A549 treated with Hydrocortisone at 1 μM for 4 hours (cell line): ENCODE results near the gene CASKIN1. TPM values are rescaled to one million over a fixed set of nuclear protein-coding genes. Genes with fewer than 3 reads are reported as not detected.

Source experiments
- total RNA-seq: library from RNA; stranded (reverse); fragments of 200-300 nt; extraction: Qiagen RNA extraction; gene quantifications from 5 replicates; pipeline ENCODE4 v1.2.3, GENCODE V29; 2022

CASKIN1 gene, protein sequence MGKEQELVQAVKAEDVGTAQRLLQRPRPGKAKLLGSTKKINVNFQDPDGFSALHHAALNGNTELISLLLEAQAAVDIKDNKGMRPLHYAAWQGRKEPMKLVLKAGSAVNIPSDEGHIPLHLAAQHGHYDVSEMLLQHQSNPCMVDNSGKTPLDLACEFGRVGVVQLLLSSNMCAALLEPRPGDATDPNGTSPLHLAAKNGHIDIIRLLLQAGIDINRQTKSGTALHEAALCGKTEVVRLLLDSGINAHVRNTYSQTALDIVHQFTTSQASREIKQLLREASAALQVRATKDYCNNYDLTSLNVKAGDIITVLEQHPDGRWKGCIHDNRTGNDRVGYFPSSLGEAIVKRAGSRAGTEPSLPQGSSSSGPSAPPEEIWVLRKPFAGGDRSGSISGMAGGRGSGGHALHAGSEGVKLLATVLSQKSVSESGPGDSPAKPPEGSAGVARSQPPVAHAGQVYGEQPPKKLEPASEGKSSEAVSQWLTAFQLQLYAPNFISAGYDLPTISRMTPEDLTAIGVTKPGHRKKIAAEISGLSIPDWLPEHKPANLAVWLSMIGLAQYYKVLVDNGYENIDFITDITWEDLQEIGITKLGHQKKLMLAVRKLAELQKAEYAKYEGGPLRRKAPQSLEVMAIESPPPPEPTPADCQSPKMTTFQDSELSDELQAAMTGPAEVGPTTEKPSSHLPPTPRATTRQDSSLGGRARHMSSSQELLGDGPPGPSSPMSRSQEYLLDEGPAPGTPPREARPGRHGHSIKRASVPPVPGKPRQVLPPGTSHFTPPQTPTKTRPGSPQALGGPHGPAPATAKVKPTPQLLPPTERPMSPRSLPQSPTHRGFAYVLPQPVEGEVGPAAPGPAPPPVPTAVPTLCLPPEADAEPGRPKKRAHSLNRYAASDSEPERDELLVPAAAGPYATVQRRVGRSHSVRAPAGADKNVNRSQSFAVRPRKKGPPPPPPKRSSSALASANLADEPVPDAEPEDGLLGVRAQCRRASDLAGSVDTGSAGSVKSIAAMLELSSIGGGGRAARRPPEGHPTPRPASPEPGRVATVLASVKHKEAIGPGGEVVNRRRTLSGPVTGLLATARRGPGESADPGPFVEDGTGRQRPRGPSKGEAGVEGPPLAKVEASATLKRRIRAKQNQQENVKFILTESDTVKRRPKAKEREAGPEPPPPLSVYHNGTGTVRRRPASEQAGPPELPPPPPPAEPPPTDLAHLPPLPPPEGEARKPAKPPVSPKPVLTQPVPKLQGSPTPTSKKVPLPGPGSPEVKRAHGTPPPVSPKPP (N-terminal part only)
- total RNA-seq: 0.36 to 1.3 TPM (median 0.64 TPM) in 5 replicates

GRCh38 chr16:2196162-2196980 is at the start of gene CASKIN1:
CASKIN1 (minus strand) TSS chr16:2196605; CDS start chr16:2196432, 173 bp downstream.

GRCh38 chr16:2236337-2237101 is 40.1 kb upstream of the CASKIN1 start, which contains the start of gene DNASE1L2:
DNASE1L2 (plus strand) TSS chr16:2236444; CDS start chr16:2236817, 373 bp downstream.

DNA sequence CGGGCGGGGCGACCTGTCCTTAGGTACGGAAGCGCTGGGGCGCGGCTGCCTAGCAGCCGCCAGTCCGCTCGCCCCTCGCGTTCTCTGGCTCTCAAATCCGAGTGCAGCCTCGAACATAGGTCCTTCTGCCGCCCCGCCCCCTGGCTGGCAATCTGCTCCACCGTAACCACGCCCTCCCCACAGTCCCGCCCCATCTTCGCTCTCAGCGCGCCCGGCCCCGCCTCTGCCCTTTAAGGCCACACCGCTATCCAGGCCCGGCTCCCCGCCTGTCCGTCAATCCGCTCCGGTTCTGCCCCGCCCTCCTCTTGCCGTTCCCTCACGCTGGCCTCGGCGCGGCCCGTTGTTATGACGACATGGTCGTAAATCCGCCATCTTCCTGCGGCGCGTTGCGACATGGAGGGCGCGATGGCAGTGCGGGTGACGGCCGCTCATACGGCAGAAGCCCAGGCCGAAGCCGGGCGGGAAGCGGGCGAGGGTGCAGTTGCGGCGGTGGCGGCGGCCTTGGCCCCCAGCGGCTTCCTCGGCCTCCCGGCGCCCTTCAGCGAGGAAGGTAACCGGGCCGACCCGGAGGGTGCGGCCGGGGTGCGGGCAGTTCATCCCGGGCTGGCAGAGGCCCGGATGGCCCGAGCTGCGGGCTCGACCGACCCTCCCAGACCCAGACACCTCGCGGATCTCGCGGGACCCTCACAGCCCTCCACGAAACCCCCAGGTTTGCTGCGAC is 27.0 kb upstream of the CASKIN1 start, which contains the start of gene E4F1:
Gene E4F1, plus strand, starts transcription at position 371 of the 721 bp plus-strand sequence. Its CDS starts 23 bp downstream, at position 394.

DNA sequence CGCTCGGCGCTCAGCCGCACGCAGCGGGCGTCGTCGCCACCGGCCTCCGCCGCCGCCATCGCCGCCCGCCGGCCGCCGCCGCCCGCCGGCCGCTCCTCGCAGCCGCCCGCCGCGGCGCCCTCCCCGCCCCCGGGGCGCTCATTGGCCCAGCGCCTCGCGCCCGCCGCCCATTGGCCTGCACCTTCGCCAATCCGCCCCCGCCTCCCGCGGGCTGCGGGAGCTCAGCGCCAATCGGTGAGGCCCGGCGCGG is 18.2 kb upstream of the CASKIN1 start, which contains the start of gene PGP:
Gene PGP, minus strand, starts transcription at position 122 of the 250 bp plus-strand sequence. Its CDS starts 63 bp downstream, at position 59.

GRCh38 chr16:2210386-2211365 is 14.3 kb upstream of the CASKIN1 start, which contains the start of gene BRICD5:
BRICD5 (minus strand) TSS chr16:2210863; CDS start chr16:2210833, 30 bp downstream.

GRCh38 chr16:2205104-2205966 is 8.9 kb upstream of the CASKIN1 start, which contains the start of gene MLST8:
MLST8 (plus strand) TSS chr16:2205454; CDS start chr16:2206086, 632 bp downstream.

GRCh38 chr16:2155091-2155950 is 41.1 kb downstream of the CASKIN1 start, which contains the start of gene TRAF7:
TRAF7 (plus strand) TSS chr16:2155782; CDS start chr16:2163921, 8,139 bp downstream.

DNA sequence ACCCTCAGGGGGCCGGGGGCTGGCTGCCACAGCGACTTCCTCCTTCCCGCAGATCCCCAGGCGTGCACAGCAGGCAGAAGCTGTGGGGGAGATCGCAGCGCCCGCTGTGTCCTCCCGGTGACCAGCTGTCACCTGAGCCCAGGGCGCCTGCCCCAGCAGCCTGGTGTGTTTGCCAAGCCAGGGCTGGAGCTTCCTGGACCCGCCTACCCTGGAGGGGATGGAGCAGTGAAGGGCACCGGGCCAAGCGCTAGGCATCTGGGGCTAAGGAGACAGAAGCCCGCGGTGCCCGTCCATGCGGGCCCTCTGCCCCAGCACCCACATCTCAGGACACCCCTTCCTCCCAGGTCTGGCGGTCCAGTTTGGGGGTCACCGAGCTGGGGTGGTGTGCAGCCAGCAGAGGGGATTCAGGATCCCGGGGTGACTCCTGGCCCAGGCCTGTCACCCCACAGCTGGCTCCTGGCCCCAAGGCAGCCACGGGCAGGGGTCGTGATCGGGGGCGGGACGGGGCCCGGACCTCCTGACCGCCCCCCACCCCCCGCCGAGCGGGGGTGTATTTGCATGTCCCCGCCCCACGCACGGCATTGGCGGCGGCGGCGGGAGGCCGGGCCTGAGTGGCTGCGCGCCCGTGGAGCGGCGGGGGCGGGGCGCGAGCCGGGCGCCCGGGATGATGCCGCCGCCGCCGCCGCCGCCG is 48.3 kb downstream of the CASKIN1 start, which contains the start of gene RAB26:
Gene RAB26, plus strand, starts transcription at position 645 of the 691 bp plus-strand sequence. CDS start 159 bp downstream, outside the sequence.

GRCh38 chr16:2135770-2136490 is 60.5 kb downstream of the CASKIN1 start, which contains the start of gene PKD1:
PKD1 (minus strand) TSS chr16:2135898; CDS start chr16:2135689, 209 bp downstream.

Other genes with a start within 250 kb of the CASKIN1 start
- gene RPL3L, start 241.9 kb downstream of the CASKIN1 start, total RNA-seq: 0.10 TPM in 1 of 5 replicates, not detected in the others
- 245 to 283 TPM (median 249 TPM) in 5 replicates for gene NDUFB10, start 237.1 kb downstream of the CASKIN1 start, total RNA-seq
- gene RPS2, start 231.8 kb downstream of the CASKIN1 start, total RNA-seq: 3,439 to 5,329 TPM (median 5,152 TPM) in 5 replicates
- 0.14 TPM in 1 of 5 replicates, not detected in the others for gene RNF151, start 229.7 kb downstream of the CASKIN1 start, total RNA-seq
- gene TBL3, start 224.6 kb downstream of the CASKIN1 start, total RNA-seq: 32.4 to 40.8 TPM (median 37.5 TPM) in 5 replicates
- 0.17 to 0.29 TPM (median 0.20 TPM) in 5 replicates for gene NOXO1, start 215.1 kb downstream of the CASKIN1 start, total RNA-seq
- gene GFER, start 212.4 kb downstream of the CASKIN1 start, total RNA-seq: 25.6 to 46.4 TPM (median 39.9 TPM) in 5 replicates
- gene SYNGR3, start 206.6 kb downstream of the CASKIN1 start, total RNA-seq: 5.7 to 8.9 TPM (median 7.9 TPM) in 5 replicates
- 53.2 to 59.8 TPM (median 55.6 TPM) in 5 replicates for gene ZNF598, start 186.8 kb downstream of the CASKIN1 start, total RNA-seq
- 0.40 to 1.3 TPM (median 0.85 TPM) in 5 replicates for gene NPW, start 176.8 kb downstream of the CASKIN1 start, total RNA-seq
- 49.8 to 63.3 TPM (median 62.7 TPM) in 5 replicates for gene NHERF2, start 169.7 kb downstream of the CASKIN1 start, total RNA-seq
- gene NTHL1, start 148.8 kb downstream of the CASKIN1 start, total RNA-seq: 37.0 to 48.3 TPM (median 45.0 TPM) in 5 replicates
- 33.2 to 41.6 TPM (median 39.4 TPM) in 5 replicates for gene TSC2, start 148.6 kb downstream of the CASKIN1 start, total RNA-seq
- 42.8 to 51.1 TPM (median 46.6 TPM) in 5 replicates for gene PKD1, start 60.7 kb downstream of the CASKIN1 start, total RNA-seq
- 2.5 to 4.5 TPM (median 3.5 TPM) in 5 replicates for gene RAB26, start 48.0 kb downstream of the CASKIN1 start, total RNA-seq
- gene TRAF7, start 40.8 kb downstream of the CASKIN1 start, total RNA-seq: 43.6 to 52.2 TPM (median 48.9 TPM) in 5 replicates
- 40.9 to 53.8 TPM (median 47.3 TPM) in 5 replicates for gene MLST8, start 8.8 kb upstream of the CASKIN1 start, total RNA-seq
- gene BRICD5, start 14.3 kb upstream of the CASKIN1 start, total RNA-seq: 3.7 to 4.9 TPM (median 4.6 TPM) in 5 replicates
- gene PGP, start 18.2 kb upstream of the CASKIN1 start, total RNA-seq: 14.8 to 33.1 TPM (median 32.4 TPM) in 5 replicates
- gene E4F1, start 27.0 kb upstream of the CASKIN1 start, total RNA-seq: 19.8 to 26.0 TPM (median 22.9 TPM) in 5 replicates
- 0.48 to 1.4 TPM (median 1.2 TPM) in 5 replicates for gene DNASE1L2, start 39.8 kb upstream of the CASKIN1 start, total RNA-seq
- 48.0 to 92.1 TPM (median 87.9 TPM) in 5 replicates for gene ECI1, start 55.0 kb upstream of the CASKIN1 start, total RNA-seq
- gene RNPS1, start 71.5 kb upstream of the CASKIN1 start, total RNA-seq: 251 to 287 TPM (median 263 TPM) in 5 replicates
- gene ABCA3, start 144.1 kb upstream of the CASKIN1 start, total RNA-seq: 15.5 to 21.7 TPM (median 21.3 TPM) in 5 replicates
- gene CCNF, start 232.8 kb upstream of the CASKIN1 start, total RNA-seq: 21.1 to 24.3 TPM (median 22.8 TPM) in 5 replicates